GM18907 (cell line): ENCODE data around the gene CCDC126.
"Not testable (repeated sequence)": the region's sequence is repeated elsewhere in the genome, so short reads cannot be mapped to it uniquely, and the experiment has no call there.

ENCODE experiments used
- ATAC-seq: cut with Tn5 transposase; IDR thresholded peaks from one replicate; pipeline ENCODE4 v1.9.1; 2021; ENCODE audit warnings: mild to moderate bottlenecking, moderate library complexity; ENCODE audit not compliant: unreplicated experiment

CCDC126 gene

GRCh38 chr7:23597094-23598091, at the start of gene CCDC126:
CCDC126 (plus strand) TSS chr7:23597382; CDS start chr7:23611316, 13,934 bp downstream.
- ATAC-seq, result peak; percentile 89

DNA sequence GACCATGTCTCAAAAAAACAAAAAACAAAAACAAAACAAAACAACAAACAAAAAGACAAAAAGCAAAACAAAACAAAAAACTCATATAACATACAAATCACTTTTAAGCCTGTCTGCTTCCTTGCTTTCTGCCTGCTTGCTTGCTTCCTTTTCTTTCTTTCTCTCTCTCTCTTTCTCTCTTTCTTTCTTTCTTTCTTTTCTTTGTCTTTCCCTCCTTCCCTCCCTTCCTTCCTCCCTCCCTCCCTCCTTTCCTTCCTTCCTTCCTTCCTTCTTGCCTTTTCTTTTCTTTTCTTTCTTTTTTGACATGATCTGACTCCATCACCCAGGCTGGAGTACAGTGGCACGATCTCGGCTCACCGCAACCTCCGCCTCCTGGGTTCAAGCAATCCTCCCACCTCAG, 49.5 kb upstream of the CCDC126 start:
- no peak for ATAC-seq

DNA sequence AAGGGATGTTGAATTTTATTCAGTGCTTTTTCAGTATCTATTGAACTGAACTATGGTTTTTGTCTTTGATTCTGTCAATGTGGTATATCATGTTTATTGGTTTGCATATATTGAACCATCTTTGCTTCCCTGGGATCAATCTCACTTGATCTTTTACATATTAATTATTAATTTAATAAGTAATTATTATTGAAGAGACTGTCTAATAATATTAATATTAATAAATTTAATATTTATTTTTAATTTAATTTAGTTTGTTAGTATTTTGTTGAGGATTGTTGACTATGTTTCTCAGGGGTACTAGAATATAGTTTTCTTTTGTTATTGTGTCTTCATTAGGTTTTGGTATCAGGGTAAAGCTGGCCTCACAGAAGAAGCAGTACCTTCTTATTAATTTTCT, 38.9 kb upstream of the CCDC126 start:
- ATAC-seq, result no peak

DNA sequence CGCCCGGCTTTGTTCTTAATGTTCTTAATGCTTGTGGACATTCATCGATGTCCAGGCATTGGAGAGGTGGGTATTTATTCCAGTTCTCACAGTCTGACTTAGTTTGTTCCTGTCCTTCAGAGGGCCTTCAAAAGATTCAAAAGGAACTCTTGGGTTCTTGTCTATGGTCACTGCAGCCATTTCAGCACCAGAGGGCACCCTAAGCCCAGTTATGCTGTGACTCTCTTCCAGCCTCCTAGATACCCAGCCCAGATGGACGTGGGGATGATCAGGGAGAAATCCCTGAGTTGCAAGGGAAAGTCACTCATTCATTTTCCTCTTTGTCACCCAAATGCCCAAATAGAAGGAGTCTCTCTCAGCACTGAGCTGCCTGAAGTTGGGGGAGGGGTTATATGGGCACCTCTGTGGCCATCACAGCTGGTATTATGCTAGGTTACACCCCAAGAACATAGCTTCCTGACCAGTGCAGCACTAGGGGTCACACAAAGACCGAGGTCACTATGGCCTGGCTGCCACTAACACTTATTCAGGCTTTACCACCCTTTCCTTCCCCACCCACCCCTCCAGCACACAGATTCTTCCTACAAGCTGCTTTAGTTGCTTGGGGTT, 26.5 kb upstream of the CCDC126 start:
- ATAC-seq, result peak; percentile 88

DNA sequence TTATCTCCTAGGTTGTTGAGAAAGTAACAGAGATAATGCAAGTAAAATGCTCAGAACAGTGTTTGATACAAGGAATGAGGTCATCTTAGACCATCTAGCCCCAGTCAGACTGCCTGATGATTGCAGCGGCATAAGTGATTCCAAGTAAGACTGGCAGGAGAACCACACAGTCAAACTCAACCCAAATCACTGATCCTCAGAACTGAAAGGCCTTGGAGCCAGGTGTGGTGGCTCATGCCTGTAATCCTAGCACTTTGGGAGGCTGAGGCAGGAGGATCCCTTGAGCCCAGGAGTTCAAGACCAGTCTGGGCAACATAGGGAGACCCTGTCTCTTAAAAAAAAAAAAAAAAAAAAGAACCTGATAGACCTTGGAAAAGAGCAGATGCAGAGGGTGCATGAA, 15.2 kb upstream of the CCDC126 start:
- ATAC-seq, result not testable (repeated sequence)

GRCh38 chr7:23585304-23585703, 11.9 kb upstream of the CCDC126 start:
- not testable (repeated sequence) for ATAC-seq

DNA sequence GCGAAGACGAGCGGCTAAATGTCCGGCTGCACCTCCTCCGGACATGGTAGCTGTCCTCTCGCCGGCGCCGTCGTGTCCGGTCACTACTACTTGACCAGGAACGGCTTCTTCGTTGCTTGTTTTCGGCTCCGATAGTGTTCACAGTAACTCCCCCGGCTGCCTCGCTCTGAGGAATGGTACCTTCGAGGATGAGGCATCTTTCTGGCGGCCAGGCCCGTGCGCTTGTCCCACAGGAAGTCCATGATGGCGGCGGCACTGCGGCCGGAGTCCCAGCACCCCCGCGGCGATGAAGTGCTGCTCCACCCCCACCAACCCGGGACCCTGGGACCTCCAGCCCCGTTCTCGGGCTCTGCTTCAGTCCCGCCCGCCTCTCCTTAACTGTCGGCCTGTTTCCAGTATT, 11.0 kb upstream of the CCDC126 start:
- ATAC-seq, result no peak

GRCh38 chr7:23590529-23590928, 6.7 kb upstream of the CCDC126 start:
- ATAC-seq, result no peak

GRCh38 chr7:23593706-23594105, 3.5 kb upstream of the CCDC126 start:
- no peak for ATAC-seq

DNA sequence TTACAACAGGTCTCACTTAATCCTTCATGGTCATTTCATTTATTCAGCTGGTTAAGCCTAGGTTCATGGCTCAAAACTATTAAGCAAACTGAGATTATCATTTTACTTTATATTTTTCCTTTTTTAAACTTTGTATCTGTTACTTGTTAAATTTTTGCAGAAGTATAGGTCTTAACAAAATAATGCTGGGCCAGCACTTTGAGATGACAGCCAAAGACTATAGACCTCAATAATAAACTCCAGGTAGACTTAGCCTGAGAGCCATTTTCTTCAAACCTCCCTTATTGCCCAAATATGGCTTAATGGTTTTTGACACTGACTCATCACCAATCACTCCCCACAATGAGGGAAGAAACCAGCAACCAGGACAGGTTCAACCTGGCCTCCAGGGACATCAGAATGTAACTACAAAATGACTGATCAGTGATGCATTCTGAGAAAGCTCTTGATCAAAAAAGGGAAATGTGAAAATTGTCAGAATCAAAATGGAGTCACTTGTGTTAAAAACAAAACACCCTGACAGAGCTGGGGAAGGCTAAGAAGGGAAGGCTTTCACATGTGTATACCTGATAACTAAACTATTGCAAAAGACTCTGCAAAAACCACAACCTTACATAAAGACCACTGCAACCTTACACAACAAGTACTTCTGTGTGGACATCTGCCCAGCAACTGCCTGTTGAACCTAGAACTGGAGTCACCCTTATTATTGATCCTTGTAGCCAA, 2.1 kb upstream of the CCDC126 start:
- peak; percentile 65 for ATAC-seq

- ATAC-seq, result no peak
These were observed 1.1 kb downstream of the CCDC126 start for GRCh38 chr7:23598296-23598695.

- no peak for ATAC-seq
These were observed 3.1 kb downstream of the CCDC126 start for GRCh38 chr7:23600236-23600635.

DNA sequence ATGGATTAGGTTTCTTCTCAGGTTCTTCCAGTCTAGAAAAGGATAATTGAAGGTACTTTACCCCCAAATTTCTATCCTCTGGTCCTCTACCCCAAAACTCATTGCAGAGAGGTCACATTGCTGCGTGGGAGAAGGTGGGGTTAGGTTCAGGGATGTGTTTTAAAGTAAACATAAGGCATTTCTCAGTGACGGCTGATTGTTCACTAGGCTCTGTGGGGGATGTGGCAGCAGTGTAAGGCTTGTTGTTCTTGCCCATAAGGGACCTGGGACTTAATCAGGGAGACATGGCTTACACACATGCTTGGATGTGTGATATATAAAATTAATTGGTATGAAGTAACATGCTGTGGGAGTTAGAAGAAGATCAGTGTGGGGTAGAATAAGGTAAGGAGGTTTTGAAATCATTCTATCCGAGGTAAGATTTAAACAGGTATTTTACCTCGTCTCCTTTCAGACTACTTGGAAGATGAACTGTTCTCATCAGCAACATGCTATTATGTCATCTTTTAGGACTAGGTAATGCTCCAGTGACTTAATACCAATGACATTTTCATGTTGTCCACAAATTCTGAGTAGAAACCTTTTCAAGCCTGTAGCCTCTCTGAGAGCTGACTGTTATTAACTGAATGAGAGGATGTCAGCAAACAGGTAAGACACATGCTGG, 6.6 kb downstream of the CCDC126 start:
- ATAC-seq, result no peak

GRCh38 chr7:23604296-23604640, 7.1 kb downstream of the CCDC126 start:
- no peak for ATAC-seq

- ATAC-seq, result no peak
These were observed 9.9 kb downstream of the CCDC126 start for GRCh38 chr7:23607130-23607529.

DNA sequence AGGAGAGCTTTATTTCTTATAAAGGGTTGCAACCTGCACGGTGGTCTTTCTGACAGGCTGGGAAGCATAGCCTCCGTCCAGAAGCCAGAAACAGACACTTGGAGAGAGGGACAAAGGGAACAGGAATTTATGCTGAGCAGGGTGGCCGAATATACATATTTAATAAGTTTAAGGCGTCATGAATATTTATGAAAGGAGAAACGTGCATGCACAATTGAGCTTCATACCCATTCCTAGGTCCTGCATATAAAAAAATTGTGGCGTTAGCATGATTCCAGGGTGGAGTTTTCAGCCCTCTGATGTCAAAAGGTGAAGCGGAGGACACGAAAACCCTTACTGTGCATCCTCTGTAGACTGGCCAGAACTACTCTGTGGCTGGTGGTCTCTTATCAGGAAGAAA, 10.7 kb downstream of the CCDC126 start:
- ATAC-seq, result no peak

- no peak for ATAC-seq
These were observed 18.1 kb downstream of the CCDC126 start for GRCh38 chr7:23615331-23615730.

DNA sequence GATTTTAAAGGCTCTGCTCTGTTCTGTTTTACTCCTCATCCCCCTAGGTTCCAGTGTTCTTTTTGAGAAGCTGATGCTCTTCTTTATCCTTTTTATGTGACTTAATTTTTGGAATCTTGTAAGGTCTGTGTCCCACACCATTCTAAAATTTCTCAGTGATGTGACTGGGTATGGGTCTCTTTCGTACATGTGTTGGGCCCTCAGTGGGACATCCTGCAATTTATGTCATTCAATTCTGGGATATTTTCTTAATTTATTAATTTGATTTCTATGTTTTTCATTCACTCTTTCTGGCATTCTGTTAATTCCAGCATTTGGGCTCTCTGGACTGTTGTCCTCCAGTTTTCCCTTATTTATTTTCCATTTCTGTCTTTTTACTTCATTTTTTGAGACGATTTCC, 19.4 kb downstream of the CCDC126 start:
- no peak for ATAC-seq

GRCh38 chr7:23617482-23617881, 20.3 kb downstream of the CCDC126 start:
- ATAC-seq, result no peak

DNA sequence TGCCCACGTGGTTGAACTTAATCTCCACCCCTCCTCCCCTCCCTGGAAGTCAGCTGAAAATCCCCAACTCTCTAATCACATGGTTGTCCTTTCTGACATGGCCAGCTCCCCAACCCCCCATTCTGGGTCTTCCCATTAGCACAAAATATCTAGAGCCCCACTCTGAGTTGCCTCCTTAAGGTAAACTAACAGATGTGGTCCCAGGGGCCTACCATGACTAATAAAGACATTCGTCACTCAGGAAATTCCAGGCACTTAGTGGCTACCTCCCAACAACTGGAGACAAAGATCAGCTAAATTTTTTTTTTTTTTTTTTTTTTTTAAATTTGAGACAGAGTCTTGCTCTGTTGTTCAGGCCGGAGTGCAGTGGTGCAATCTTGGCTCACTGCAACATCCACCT, 21.1 kb downstream of the CCDC126 start:
- ATAC-seq, result no peak

- ATAC-seq, result no peak
These were observed 22.0 kb downstream of the CCDC126 start for GRCh38 chr7:23619141-23619540.
